GM12892 (cell line): Measurements from ENCODE around the gene SLIT3.

ENCODE experiments used
- POLR2A ChIP-seq: IDR thresholded peaks from 2 replicates; pipeline ENCODE4 v1.6.1; 2011; ENCODE audit warnings: low read depth, low read length, control low read depth
- POLR2AphosphoS5 ChIP-seq: IDR thresholded peaks from 2 replicates; pipeline ENCODE4 v1.6.1; 2011; ENCODE audit warnings: low read depth, low read length, control low read depth
- TAF1 ChIP-seq: IDR thresholded peaks from 2 replicates; pipeline ENCODE4 v1.6.1; 2011; ENCODE audit warnings: low read depth, mild to moderate bottlenecking, control low read depth, low read length, borderline replicate concordance

DNA sequence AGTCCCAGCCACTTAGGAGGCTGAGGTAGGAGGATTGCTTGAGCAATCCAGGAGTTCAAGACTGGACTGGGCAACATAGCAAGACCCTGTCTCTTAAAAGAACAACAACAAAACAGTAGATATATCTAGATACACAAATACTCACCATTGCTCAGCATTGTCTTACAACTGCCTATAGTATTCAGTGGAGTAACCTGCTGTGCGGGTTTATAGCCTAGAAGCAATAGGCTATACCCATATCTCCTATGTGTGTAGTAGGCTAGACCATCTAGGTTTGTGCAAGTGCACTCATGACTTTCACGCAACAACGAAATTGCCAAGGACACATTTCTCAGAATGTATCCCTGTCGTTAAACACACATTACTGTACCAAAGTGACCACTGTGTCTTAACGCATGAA is 44.7 kb downstream of the SLIT3 start:
- TF ChIP-seq POLR2AphosphoS5 = no peak
- TF ChIP-seq POLR2A = no peak
- TF ChIP-seq TAF1 = no peak
